NOMO-1 treated with DMSO at 0.1 percent for 48 hours (cell line): ENCODE results near the gene MYH1.
"Not testable (repeated sequence)": the region's sequence is repeated elsewhere in the genome, so short reads cannot be mapped to it uniquely, and the experiment has no call there.

Experiments used
- DNase-seq: peaks from one replicate; lab custom pipeline; 2025; ENCODE audit not compliant: unreplicated experiment; lab: John Stamatoyannopoulos, UW

MYH1 gene

GRCh38 chr17:10518271-10519037 lies at the start of gene MYH1:
TSS of gene MYH1 (minus strand) at chr17:10518542. CDS start at chr17:10516642, 1,900 bp downstream.
- no peak for DNase-seq

GRCh38 chr17:10563991-10564660 lies 45.8 kb upstream of the MYH1 start:
- DNase-seq: no peak

GRCh38 chr17:10558049-10558448 lies 39.7 kb upstream of the MYH1 start:
- no peak for DNase-seq

- no peak for DNase-seq
Observed at GRCh38 chr17:10557422-10557821, 39.1 kb upstream of the MYH1 start.

- DNase-seq: no peak
Observed at GRCh38 chr17:10556301-10557005, 38.1 kb upstream of the MYH1 start.

- no peak for DNase-seq
Observed at GRCh38 chr17:10550014-10550413, 31.7 kb upstream of the MYH1 start.

- DNase-seq: no peak
Observed at GRCh38 chr17:10549096-10549842, 30.9 kb upstream of the MYH1 start, which contains the start of gene MYH2. TSS of gene MYH2 (minus strand) at chr17:10549658. CDS start at chr17:10547920, 1,738 bp downstream.

GRCh38 chr17:10547351-10547750 lies 29.0 kb upstream of the MYH1 start:
- no peak for DNase-seq

- not testable (repeated sequence) for DNase-seq
Observed at GRCh38 chr17:10543486-10543885, 25.1 kb upstream of the MYH1 start.

- DNase-seq: not testable (repeated sequence)
Observed at GRCh38 chr17:10541179-10541578, 22.8 kb upstream of the MYH1 start.

GRCh38 chr17:10532026-10532425 lies 13.7 kb upstream of the MYH1 start:
- no peak for DNase-seq

- no peak for DNase-seq
Observed at GRCh38 chr17:10527419-10527818, 9.1 kb upstream of the MYH1 start.

- DNase-seq: no peak
Observed at GRCh38 chr17:10526517-10526916, 8.2 kb upstream of the MYH1 start.

- no peak for DNase-seq
Observed at GRCh38 chr17:10523064-10523463, 4.7 kb upstream of the MYH1 start.

- no peak for DNase-seq
Observed at GRCh38 chr17:10521949-10522348, 3.6 kb upstream of the MYH1 start.

GRCh38 chr17:10516638-10517037 lies 1.7 kb downstream of the MYH1 start:
- no peak for DNase-seq

GRCh38 chr17:10516065-10516464 lies 2.3 kb downstream of the MYH1 start:
- DNase-seq: no peak

- DNase-seq: no peak
Observed at GRCh38 chr17:10513299-10514067, 4.9 kb downstream of the MYH1 start.

- DNase-seq: no peak
Observed at GRCh38 chr17:10512856-10513255, 5.5 kb downstream of the MYH1 start.

GRCh38 chr17:10499950-10500349 lies 18.4 kb downstream of the MYH1 start:
- no peak for DNase-seq
